ENCODE data around the gene NEU2.

The NEU2 gene

GRCh38 chr2:233040571-233040970 lies 8.1 kb downstream of the NEU2 start:
- TF ChIP-seq CTCF (IDR thresholded peaks at IDR 0.05; ENCODE audit: low read depth, low read length, missing control alignments): no peak
- no peak overlapping the region for H3K4me3 ChIP-seq (ENCODE audit: low read depth, low read length)
- DNase-seq (ENCODE audit: low read depth): no peak

DNA sequence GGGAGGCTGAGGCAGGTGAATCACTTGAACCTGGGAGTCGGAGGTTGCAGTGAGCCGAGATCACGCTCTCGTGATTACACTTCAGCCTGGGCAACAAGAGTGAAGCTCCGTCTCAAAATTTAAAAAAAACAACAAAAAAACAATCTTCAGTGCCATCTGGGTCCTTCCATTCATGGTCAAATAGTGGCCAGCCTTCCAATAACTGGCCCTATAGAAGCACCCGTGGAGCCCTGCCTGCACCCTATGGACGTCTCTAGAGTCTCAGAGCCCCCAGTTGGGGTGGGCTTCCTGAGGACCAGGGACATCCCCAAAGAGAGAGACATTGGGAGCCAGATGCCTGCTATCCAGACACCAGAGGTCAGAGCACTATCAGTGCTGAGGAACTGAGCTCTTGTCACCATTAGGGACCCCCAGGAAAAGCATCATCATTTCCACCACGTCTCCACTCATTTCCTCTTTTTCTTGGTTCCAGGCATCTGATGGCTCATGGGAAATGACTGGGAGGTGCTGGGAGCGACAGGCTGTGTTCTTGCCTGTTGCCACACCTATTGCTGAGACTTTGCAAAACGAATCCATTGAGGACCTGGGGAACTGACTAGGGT lies 9.4 kb downstream of the NEU2 start:
- TF ChIP-seq CTCF (IDR thresholded peaks at IDR 0.05; ENCODE audit: low read depth, low read length, missing control alignments): no peak
- no peak for DNase-seq (ENCODE audit: low read depth)
- no peak overlapping the region for H3K4me3 ChIP-seq (ENCODE audit: low read depth, low read length)

DNA sequence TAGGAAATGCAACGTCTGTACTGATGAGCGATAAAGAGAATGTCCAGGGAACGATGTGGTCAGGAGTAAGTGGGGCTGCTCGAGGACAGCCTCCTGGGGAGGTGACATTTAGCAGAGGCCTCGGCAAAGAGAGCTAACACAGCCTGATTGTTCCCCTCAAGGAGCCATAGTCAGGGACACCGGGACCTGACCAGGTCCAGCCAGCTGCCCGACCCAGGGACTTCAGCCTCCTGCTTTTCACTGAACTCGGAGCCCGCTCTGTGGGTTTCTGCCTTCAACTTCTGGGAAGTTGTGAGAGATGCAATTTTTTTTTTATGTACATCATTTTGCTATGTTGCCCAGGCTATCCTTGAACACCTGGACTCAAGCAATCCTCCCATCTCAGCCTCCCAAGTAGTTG lies 10.1 kb downstream of the NEU2 start:
- TF ChIP-seq CTCF (IDR thresholded peaks at IDR 0.05; ENCODE audit: low read depth, low read length, missing control alignments): no peak
- DNase-seq (ENCODE audit: low read depth): no peak

DNA sequence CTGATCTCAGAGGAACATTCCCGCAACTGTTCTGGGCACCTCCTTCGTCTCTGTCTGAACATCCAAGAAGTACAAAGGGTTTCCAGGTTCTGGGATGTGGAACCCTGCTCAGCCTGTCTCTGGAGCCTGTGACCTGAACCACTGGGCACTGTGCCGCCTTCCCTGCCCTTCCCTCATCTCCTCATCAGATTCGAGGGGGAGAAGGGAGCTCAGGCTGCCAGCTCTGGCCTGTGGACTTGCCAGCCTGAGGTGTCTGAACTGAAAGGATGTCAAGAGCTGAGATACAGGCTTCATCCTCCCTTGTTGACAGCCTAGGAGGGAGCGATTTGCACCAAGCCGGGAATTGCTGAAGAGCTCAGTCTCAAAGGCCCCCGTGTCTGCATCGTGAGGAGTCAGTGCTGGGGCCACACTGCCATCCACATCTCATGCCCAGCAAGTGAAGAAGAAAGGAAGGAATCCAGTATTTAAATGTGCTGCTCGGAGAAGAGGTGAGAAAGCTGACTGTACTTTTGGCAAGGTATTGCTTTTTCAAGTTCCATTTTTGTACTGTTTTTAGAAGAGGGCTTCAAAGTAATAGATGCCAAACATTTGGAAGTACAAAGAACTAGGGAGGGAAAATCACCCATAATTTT lies 12.6 kb downstream of the NEU2 start:
- TF ChIP-seq CTCF (IDR thresholded peaks at IDR 0.05; ENCODE audit: low read depth, low read length, missing control alignments): no peak

More for the DNA sequence above, 10.1 kb downstream of the NEU2 start:
- no peak overlapping the region for H3K4me3 ChIP-seq (ENCODE audit: low read depth, low read length)

GRCh38 chr2:233047206-233047605 lies 14.7 kb downstream of the NEU2 start:
- TF ChIP-seq CTCF (IDR thresholded peaks at IDR 0.05; ENCODE audit: low read depth, low read length, missing control alignments): no peak

More for the DNA sequence above, 12.6 kb downstream of the NEU2 start:
- DNase-seq (ENCODE audit: low read depth): no peak
- no peak overlapping the region for H3K4me3 ChIP-seq (ENCODE audit: low read depth, low read length)

GRCh38 chr2:233047667-233048066 lies 15.2 kb downstream of the NEU2 start:
- TF ChIP-seq CTCF (IDR thresholded peaks at IDR 0.05; ENCODE audit: low read depth, low read length, missing control alignments): no peak
- H3K4me3 ChIP-seq (ENCODE audit: low read depth, low read length): no peak overlapping the region
- DNase-seq (ENCODE audit: low read depth): no peak

More at GRCh38 chr2:233047206-233047605, 14.7 kb downstream of the NEU2 start:
- DNase-seq (ENCODE audit: low read depth): no peak
- H3K4me3 ChIP-seq (ENCODE audit: low read depth, low read length): no peak overlapping the region

Data from GM12864 (cell line).